ENCODE measurements around the gene ATP1A4.

Gene ATP1A4

GRCh38 chr1:160217481-160218051 lies 66.2 kb downstream of the ATP1A4 start:
- ATAC-seq, result no peak; the same call in 2 of the 3 replicates
- no peak for TF ChIP-seq CREB5 (CRISPR knock-in tag; IDR thresholded peaks at IDR 0.05; ENCODE audit: low read depth)
- TF ChIP-seq TSHZ2 (CRISPR knock-in tag; IDR thresholded peaks at IDR 0.05), result no peak
- TF ChIP-seq ZNF70 (CRISPR knock-in tag; IDR thresholded peaks at IDR 0.05), result no peak
- no peak for TF ChIP-seq TOX (CRISPR knock-in tag; IDR thresholded peaks at IDR 0.05; ENCODE audit: borderline replicate concordance)
- no peak for TF ChIP-seq ZNF565 (CRISPR knock-in tag; conservative IDR thresholded peaks at IDR 0.05; ENCODE audit: low read depth)
- no peak for TF ChIP-seq ZNF8 (CRISPR knock-in tag; IDR thresholded peaks at IDR 0.05)
- no peak for TF ChIP-seq BACH2 (CRISPR knock-in tag; IDR thresholded peaks at IDR 0.05; ENCODE audit: borderline replicate concordance)
- TF ChIP-seq OSR1 (CRISPR knock-in tag; IDR thresholded peaks at IDR 0.05), result no peak
- no peak for TF ChIP-seq TCF4 (CRISPR knock-in tag; IDR thresholded peaks at IDR 0.05; ENCODE audit: borderline replicate concordance)
- no peak for TF ChIP-seq GLIS3 (CRISPR knock-in tag; IDR thresholded peaks at IDR 0.05)
- no peak for TF ChIP-seq CSDC2 (CRISPR knock-in tag; IDR thresholded peaks at IDR 0.05)
- no peak for TF ChIP-seq CSRNP3 (CRISPR knock-in tag; IDR thresholded peaks at IDR 0.05)
- TF ChIP-seq ISL1 (CRISPR knock-in tag; IDR thresholded peaks at IDR 0.05), result no peak
- no peak for TF ChIP-seq PPARA (CRISPR knock-in tag; IDR thresholded peaks at IDR 0.05; ENCODE audit: borderline replicate concordance)
- TF ChIP-seq ESRRG (CRISPR knock-in tag; IDR thresholded peaks at IDR 0.05), result no peak
- TF ChIP-seq POU6F1 (CRISPR knock-in tag; IDR thresholded peaks at IDR 0.05; ENCODE audit: borderline replicate concordance, low read depth), result no peak
- TF ChIP-seq ZFP30 (CRISPR knock-in tag; IDR thresholded peaks at IDR 0.05), result no peak

- peak; percentile 89 for ATAC-seq
- TF ChIP-seq RARB (CRISPR knock-in tag; IDR thresholded peaks at IDR 0.05), result no peak
- TF ChIP-seq POU6F1 (CRISPR knock-in tag; IDR thresholded peaks at IDR 0.05; ENCODE audit: borderline replicate concordance, low read depth), result no peak
- no peak for TF ChIP-seq ZNF70 (CRISPR knock-in tag; IDR thresholded peaks at IDR 0.05)
- no peak for TF ChIP-seq ZC3H10 (CRISPR knock-in tag; IDR thresholded peaks at IDR 0.05)
- TF ChIP-seq PATZ1 (CRISPR knock-in tag; IDR thresholded peaks at IDR 0.05; ENCODE audit: borderline replicate concordance), result no peak
- no peak for TF ChIP-seq ZFP3 (CRISPR knock-in tag; IDR thresholded peaks at IDR 0.05)
- TF ChIP-seq GLIS3 (CRISPR knock-in tag; IDR thresholded peaks at IDR 0.05), result no peak
- TF ChIP-seq ISL1 (CRISPR knock-in tag; IDR thresholded peaks at IDR 0.05), result no peak
- no peak for TF ChIP-seq PPARA (CRISPR knock-in tag; IDR thresholded peaks at IDR 0.05; ENCODE audit: borderline replicate concordance)
- no peak for TF ChIP-seq ZFP30 (CRISPR knock-in tag; IDR thresholded peaks at IDR 0.05)
- no peak for TF ChIP-seq CSRNP3 (CRISPR knock-in tag; IDR thresholded peaks at IDR 0.05)
- TF ChIP-seq CREB5 (CRISPR knock-in tag; IDR thresholded peaks at IDR 0.05; ENCODE audit: low read depth), result no peak
- no peak for TF ChIP-seq ARNTL (CRISPR knock-in tag; IDR thresholded peaks at IDR 0.05; ENCODE audit: borderline replicate concordance, low read depth)
- no peak for TF ChIP-seq OSR1 (CRISPR knock-in tag; IDR thresholded peaks at IDR 0.05)
Measured at GRCh38 chr1:160219062-160219929, 67.9 kb downstream of the ATP1A4 start.

Data from SK-N-SH treated with all-trans-retinoic acid at 6 μM for 48 hours (cell line).